Inflammatory macrophage (primary cell): ENCODE data around the gene FHL1.
A peak's percentile ranks its signal among the peaks of the same experiment; 100 is the strongest.
"Not testable (repeated sequence)": the region's sequence is repeated elsewhere in the genome, so short reads cannot be mapped to it uniquely, and the experiment has no call there.

Experiments used
- DNase-seq, 2 donors: peaks; one replicate each; pipeline ENCODE4 v3.0.0-alpha.2; 2020 to 2022

The FHL1 gene

DNA sequence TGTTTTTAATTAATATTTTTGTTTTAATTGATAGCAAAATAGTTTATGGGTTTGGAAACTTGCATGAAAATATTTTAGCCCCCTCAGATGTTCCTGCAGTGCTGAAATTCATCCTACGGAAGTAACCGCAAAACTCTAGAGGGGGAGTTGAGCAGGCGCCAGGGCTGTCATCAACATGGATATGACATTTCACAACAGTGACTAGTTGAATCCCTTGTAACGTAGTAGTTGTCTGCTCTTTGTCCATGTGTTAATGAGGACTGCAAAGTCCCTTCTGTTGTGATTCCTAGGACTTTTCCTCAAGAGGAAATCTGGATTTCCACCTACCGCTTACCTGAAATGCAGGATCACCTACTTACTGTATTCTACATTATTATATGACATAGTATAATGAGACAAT is 63.5 kb downstream of the FHL1 start:
- peak in 1 of 2 donors; percentile 64 for DNase-seq

DNA sequence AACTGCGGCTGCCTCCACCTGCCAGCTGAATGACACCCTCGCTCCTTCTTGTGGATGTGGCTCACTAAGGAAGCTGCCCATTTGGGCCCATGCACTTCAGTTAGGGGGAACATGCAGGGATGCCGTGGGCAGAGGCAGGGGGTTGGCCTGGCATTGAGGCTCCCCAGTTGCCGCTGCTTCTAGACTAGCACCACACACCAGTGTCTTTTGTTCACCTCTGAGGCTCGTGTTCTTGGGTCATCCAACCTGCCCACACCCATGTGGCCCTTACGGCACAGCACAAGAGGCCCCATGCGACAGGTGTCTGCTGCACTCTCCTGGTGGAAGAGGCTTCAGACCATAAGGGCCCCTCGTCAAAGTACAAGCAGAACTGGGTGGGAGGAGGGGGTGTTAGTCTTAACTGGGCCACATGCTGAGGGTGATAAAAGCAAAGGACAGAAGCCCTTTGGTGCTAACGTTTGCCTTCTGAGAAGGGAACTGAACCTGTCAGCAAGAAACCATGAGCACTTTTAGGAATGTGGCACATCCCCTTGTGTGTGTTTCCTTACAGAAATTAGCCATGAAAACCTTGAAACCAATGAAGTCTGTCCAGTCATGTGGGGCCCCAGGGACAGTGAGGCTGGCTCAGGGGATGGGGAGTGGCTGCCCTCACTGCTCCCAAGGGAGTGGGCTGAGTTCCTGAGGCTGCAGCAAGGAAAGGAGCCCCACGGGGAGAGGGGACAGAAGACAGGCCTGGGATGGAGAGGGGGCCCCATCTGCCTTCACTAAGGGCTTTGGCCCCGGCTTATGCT is 64.6 kb downstream of the FHL1 start:
- no peak for DNase-seq

DNA sequence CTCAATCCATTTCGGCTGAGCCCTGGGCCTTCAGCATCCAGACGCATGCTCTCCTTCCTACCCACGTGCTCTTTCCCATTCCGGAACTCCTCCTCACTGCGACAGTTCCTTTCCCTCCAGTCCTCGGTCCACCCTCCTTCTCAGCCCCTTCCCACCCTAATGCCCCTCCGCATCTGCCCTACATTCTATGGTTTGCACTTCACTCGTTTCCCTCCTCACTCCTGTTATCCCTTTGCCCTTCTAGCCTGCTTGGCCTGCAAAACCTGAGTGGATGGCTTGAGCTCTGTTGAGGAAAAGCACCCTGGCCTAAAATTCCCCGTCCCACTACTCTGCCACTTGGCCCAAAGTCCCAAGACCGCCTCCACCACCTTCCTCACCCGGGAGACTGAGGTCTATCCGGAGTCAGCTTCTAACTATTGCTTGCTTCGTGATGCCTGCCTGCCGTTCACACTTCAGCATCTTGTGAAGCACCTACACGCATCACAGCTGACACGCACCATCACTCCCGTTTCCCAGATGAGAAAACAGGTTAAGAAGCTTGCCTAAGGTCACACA is 65.3 kb downstream of the FHL1 start:
- DNase-seq, result no peak

DNA sequence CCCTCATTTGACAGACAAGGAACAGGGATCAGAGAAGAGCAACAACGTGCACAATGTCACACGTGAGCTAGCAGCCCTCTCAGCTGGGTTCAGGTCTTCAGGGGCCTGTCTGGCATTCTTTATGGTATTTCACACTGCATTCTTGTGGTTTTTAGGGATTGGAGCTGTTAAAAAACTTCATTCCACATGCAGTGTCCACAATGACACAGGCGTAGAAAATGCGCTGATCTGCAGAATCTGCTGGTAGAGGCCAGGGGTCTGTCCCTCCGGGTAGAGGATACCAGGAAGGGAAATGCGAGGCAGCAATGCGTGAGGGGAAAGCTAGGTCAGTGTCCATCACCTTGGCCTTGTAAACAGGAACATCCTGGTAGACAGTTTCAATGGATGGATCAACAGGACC is 67.2 kb downstream of the FHL1 start:
- DNase-seq, result no peak

DNA sequence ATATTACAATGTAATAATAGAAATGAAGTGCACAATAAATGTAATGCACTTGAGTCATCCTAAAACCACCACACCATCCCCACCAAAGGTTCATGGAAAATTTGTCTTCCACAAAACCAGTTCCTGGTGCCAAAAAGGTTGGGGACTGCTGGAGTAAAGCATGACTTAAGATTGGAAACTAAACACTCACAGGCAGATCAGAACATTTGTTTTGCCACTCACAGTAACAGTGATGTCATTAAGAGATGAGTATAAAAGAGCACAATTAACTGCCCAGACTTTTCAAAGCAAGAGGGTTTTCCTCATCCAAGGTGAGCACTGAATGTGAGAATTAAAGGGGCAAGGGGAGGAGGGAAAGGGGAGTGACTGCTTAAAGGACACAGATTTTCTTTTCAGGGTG is 68.2 kb downstream of the FHL1 start:
- no peak for DNase-seq

DNA sequence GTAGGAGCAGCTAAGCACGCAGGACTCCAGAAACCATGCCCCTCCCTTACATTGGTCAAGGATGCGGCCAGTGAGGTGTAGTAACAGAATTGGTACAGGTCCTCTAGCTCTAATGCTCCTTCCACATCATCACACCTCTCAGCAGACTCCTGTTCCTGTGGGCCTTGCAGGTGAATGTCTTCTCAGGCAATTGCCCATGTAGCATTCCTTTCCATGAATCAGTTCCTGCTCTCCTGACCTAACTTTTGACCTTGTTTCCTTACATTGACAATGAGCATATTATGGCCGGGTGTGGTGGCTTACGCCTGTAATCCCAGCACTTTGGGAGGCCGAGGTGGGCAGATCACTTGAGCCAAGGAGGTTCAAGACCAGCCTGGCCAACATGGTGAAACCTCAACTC is 72.6 kb downstream of the FHL1 start:
- no peak for DNase-seq

DNA sequence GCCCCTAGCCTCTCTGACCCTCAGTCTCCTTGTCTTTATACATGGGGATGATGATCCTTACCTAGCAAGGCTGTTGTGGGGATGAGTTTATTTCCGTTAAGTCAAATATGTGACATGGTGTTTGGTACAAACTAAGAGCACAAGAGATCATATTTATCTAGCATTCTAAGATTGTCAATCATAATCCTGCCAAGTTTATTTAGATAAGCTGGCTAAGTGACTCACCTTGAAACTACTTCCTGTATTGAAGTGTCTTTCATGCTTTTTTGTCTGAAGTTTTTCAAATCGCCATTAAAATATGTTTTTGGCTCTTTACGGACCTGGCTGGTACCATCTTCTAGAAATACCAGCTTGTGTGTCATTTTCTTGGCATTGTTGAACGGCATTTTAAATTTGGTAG is 73.2 kb downstream of the FHL1 start:
- no peak for DNase-seq

DNA sequence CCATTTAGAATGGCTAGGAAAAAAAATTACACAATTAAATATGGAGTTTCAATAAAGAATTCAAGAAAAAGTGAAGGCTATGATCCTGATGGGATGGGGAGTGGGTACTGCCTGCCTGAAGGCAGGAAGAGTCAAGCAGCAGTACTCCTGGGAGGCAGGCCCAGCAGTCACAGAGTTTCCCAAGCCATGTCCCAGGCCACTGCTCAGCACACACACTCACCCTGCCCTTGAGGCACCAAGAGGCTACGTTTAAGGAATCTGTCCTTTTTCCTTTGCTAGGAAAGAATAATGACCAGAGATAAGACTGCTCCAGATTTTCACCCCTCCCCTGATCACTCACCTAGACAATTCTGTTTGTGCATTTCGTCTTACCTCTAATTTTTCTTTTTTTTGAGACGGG is 73.6 kb downstream of the FHL1 start:
- DNase-seq, result no peak

DNA sequence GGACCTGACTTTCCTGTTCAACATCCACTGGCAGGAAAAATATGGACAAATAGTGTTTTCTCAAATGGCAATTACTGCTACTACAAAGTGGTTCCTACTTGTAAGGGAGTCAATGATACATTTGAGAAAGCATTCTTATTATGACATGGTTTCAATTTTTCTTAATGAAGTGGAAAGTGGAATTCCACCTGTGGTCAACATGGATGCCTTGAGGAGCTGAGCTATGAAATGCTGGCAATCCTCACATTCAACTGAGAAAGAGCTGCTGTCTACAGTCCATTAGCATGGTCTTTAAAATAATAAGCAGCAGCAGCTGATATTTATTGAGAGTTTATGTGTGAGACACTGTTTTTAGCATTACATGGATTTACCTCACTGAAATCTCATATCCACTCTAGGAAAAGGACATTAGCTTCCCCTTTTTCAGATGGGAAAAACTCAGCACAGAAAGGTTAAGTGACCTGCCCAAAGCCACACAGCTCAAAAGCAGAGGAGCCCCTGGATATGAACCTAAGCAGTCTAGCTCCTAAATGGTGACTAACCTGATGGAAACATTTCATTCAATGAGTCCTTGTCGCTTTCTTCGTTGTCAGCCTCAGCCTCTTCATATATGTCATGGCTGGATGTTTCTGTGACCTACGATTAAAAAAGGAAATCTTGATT is 74.6 kb downstream of the FHL1 start:
- no peak for DNase-seq

DNA sequence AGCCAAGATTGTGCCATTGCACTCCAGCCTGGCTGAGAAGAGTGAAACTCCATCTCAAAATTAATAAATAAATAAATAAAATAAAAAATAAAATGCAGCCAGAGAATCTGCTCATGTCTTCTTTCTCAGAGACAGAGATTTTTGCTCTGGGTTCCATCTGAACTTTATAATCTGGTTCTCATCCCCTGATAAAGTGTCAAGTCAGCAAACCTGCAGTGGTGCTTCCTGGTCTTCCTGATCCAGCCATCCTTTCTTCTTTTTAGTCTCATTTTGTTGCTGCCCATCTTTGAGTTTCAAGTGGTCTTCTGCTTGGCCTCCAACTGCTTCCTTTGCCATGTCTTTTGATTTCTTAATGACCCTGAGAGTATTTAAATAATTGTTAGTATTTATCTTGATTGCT is 79.7 kb downstream of the FHL1 start:
- DNase-seq, result no peak

DNA sequence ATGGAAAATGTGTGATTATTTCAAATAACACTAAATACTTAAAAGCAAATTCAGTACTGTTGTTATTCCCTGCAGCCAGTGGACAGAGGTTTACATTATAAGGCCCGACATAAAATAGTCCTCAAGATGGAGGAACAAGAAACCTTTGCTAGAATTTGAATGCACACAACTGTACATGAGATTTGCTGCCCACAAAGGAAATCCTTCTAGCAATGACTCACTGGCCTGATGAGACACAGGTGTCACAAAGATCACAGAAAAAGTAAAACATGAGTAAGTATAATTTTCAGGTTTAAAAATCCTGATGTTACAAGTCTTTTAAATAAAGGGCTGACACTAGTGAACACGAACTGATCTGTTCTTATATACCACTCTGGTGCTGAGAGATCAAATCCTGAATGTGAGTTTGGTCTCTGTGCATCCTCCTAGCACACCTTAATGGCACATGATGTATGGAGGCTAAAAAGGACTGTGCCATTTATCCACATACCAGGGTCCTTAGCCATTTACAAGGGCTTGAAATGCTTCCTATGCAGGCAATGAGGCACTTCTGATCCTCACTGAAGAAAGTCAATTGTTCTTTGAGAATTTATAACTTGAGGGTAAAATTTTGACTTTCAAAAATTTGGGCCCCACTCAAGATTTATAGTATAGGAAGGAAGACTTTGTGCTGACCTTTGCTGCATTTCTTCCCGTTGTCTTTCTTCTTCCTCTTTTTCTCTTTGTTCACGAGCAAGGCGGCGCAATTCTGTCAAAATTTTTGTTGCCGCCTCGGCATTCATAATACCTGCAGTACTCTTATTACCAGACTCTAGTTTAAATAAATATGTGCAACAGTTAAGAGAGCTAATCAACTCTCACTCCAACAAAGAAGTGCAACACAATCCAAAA is 80.9 kb downstream of the FHL1 start:
- DNase-seq, result peak in 1 of 2 donors; percentile 4

DNA sequence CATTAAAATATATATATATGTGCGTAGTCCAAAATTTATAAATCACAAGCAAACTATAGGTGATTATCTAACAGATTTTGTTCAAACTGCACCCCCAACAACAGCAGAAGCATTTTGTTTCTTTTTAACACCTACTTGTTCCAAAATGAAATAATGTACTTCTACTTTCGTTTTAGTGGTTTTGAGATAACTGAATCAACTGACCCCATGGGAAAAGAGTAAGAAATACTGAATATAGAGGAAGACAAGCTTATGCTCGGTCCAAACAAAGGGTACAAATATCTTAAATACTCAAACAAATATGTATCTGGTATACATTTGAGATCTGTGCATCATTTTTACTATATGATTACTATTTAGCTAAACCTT is 81.5 kb downstream of the FHL1 start:
- DNase-seq, result no peak

DNA sequence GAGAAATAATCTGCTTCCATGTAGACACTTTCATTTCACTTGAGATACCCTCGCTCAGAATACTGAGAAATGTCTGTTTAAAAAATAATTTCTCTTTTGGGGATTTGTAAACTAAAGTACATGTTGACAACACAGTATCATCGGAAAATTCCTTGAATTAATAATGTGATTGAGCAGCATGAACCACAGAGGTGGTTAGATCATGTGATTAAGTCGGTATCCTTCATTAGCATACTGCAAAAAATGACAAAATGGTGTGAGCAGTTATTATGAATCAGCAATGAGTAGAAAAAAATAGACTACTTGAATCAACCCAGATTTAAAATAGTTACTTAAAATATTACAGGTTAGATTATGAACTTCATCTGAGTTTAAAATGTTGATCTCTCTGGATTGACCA is 89.7 kb downstream of the FHL1 start:
- DNase-seq, result no peak

DNA sequence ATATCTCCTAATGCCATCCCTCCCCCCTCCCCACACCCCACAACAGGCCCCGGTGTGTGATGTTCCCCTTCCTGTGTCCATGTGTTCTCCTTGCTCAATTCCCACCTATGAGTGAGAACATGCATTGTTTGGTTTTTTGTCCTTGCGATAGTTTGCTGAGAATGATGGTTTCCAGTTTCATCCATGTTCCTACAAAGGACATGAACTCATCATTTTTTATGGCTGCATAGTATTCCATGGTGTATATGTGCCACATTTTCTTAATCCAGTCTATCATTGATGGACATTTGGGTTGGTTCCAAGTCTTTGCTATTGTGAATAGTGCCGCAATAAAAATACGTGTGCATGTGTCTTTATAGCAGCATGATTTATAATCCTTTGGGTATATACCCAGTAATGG is 90.5 kb downstream of the FHL1 start:
- DNase-seq, result not testable (repeated sequence)

DNA sequence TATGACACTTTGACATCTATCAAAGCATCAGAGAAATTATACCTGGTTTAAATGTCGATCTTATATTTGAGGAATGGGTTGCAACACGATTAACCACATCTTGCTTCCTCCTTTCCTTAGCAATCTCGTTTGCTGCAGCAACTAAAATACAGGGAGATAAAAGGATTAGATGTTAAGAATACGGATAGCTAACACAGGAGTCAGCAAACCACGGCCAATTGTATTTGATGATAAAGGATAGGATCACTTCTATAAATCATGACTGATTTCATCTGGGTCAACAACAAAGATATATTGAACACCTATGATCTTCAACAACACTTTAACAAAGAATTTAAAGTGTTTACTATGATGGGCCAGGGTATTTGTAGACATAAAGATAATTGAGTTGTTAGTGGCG is 98.9 kb downstream of the FHL1 start:
- no peak for DNase-seq

DNA sequence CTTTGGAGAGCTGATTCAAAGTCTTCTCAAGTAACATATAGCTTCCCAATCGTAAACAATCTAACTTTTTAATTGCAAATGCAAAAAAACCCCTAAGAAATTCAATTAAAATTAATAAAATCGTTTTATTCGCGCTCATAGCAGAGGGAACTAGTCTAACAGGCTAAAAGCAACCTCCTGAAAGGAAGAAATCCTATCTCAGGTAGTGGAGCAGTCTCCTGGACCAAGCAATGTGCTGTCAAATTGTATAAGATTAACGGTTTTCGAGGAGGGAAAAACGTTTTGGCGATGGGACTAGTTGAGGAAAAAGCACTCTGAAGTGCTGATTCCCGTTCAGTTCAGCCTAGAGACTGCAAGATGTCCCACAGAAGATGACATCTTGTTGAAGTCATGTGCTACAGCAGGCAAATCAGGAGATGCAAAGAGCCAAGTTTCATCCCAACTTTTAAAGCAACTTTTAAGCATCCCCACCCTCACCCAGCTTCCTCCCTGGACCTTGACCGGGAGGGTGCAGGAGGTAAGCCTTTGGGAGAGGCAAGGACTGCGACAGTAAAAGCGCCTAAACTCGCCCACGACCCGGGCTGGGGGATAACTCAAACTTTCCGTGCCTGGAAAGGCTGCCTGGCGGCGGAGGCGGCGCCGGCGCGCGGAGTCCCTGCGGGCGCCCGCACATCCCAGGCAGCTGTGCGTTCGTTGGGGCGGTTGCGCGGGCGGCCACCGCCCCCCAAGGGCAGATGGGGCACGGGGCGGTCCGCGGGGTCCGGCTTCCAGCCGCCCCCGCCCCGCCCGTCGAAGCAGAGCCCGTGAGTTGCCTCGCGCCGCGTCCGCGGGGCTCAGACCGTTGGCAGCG is 103.1 kb downstream of the FHL1 start:
- DNase-seq, result no peak

DNA sequence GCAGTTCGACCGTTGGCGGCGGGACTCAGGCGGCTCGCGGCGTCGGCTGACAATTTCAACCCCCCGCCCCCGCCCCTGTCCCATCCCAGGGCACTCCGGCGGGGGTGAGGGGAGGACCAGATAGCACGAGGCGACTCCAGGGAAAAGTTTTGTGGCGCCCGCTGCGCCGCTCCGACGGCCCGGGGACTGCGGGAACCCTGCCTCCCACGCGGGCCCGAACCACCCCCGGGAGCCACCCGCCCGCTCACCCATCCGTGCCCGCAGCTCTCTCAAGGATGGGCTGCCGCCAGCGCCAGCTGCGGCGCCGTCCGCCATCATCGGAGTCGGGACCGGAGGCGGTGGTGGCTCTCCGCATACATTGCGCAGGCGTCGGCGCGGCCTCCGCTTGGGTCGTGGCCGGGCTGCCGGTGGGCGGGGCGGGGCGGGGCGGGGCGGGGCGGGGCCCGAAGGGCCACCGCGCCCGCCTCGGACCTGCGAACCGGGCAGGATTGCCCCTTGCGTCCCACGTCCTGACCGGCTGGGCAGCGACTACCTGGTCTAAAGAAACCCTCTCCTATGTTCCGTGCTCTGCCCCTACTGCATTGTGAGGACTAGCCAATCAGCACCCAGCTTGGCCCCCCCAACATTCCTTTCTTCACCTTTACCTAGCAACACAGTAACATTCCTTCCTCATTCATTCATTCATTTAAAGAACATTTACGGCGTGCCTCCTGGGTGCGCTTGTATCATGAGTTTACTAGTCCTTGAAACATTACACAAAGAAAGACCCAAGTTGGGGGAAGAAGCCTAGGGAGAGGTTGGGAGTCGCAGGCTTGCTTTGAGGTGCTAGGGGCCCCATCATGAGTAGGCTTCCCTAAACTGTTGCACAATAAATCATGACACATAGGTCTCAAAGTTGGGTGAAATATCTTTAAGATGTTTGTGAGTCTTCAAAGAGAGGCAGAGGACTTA is 104.0 kb downstream of the FHL1 start, which contains the start of gene MAP7D3:
MAP7D3 (minus strand) TSS at position 360 of the 951 bp plus-strand sequence; CDS start at position 318, 42 bp downstream.
- DNase-seq, result peak; percentile 38 to 49

DNA sequence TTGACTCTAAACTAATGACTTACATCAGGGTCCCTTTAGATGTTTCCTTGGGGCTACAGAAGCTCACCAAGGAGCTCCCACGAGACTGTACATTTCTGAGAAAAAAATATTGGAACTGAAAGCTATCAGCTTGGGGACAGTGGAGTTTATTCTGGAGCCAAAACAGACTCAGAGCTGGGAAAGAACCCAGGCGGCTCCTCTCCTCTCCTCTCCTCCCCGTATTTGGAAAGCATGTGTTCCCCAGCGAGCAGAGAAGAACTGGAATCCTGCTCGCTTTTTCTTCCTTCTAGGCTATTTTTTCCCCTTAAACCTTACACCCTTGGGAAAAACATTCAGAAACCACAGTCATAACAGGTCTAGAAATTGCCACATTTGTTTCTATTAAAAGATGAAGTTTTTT is 108.2 kb downstream of the FHL1 start:
- no peak for DNase-seq

DNA sequence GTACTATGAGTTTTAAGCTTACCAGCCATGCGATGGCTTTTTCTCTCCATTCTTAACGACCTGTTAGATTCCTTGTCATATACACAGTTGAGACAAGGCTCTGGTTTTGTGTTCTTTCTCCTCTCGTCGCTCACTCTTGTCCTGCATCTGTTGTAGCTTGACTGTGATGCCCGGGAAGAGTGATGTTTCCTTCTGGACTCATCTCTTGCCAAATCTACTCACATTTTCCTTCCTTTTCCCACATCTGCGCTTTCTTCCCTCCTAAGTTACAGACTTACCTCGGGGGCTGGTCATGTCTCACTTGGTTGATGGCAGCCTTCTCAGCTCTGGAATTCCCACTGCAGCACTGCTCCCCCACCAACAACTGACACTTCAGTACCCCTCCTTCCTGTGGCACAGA is 108.7 kb downstream of the FHL1 start:
- no peak for DNase-seq

DNA sequence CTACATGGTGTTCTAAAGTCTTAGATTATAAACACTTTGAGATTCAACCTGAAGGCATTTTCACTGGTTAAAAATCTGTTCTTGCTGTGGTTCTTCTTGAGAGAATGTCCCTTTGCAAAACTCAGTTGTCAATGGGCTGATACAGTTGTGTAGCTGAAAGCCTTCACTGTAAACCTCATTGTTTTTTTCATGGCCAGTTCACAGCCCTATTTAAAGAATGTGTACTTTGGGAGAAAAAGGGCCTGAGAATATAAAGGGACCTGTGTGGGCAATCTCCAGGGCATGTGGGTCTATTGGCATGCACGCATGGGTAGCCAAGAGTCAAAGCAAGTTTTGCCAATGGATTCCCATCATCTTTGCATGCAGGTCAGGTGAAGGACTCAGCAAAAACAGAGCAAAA is 111.6 kb downstream of the FHL1 start:
- DNase-seq, result no peak

DNA sequence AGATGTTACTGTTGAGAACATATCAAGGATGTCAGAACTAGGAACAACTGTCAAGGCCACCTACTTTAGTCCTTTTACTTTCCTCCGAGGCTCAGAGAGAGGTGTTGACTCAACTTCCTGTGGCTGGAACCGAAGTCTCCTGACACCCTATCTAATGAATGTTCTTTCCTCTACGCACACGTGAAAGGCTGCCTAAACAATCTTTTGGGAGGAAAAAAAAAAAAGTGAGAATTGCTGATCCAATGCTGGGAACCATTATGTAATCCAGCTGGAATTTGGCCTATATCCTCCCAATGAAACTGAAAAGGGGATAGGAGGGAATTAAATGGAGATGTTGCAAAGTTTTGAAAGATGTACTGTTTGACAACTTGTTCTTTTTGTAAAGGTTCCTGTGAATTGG is 112.2 kb downstream of the FHL1 start:
- no peak for DNase-seq
